Upper lobe of left lung (tissue), 6 donors: ENCODE measurements around the gene LAMP2. TPM values are rescaled to one million over a fixed set of nuclear protein-coding genes. Genes with fewer than 3 reads are reported as not detected.

Experiments
- ATAC-seq, 2 donors: fragments of 200-7000 bp; cut with Tn5 transposase; one replicate each; pipeline ENCODE4 v1.9.1; 2022; ENCODE audit warnings: mild to moderate bottlenecking in 2 of 2, moderate library complexity in 2 of 2; ENCODE audit not compliant: low FRiP score in 2 of 2
- DNase-seq, 2 donors: peaks; one replicate each; pipeline ENCODE4 v3.0.0-alpha.2; 2019 to 2020
- H3K27ac ChIP-seq, 4 donors: fragments of 200-600 bp; sonication (generic); one replicate each; pipeline ENCODE4 v1.5.1; 2016 to 2019
- H3K27me3 ChIP-seq, 4 donors: fragments of 200-600 bp; sonication (generic); one replicate each; pipeline ENCODE4 v1.5.1; 2017 to 2019
- H3K36me3 ChIP-seq, 4 donors: fragments of 200-600 bp; sonication (generic); one replicate each; pipeline ENCODE4 v1.5.1; 2016 to 2019
- H3K4me1 ChIP-seq, 4 donors: fragments of 200-600 bp; sonication (generic); one replicate each; pipeline ENCODE4 v1.5.1; 2018 to 2019
- H3K4me3 ChIP-seq, 4 donors: fragments of 200-600 bp; sonication (generic); one replicate each; pipeline ENCODE4 v1.5.1; 2017 to 2019; ENCODE audit warnings: mild to moderate bottlenecking in 2 of 4, moderate library complexity in 1 of 4
- H3K9me3 ChIP-seq, 4 donors: fragments of 200-600 bp; sonication (generic); one replicate each; pipeline ENCODE4 v1.5.1; 2018 to 2019
- CTCF ChIP-seq, 6 experiments: fragments of 450-650 bp in 4 of 6; fragments of 200-600 bp in 2 of 6; sonication (generic) in 2 of 6; IDR thresholded peaks; one replicate each; pipeline ENCODE4 v1.5.1; 2016 to 2019; ENCODE audit warnings: antibody characterized with exemption in 6 of 6
- EP300 ChIP-seq, 4 donors: sonication (generic); formaldehyde crosslinking; IDR thresholded peaks; one replicate each; pipeline ENCODE4 v1.5.1; 2017; ENCODE audit warnings: antibody characterized with exemption in 4 of 4, control low read depth in 2 of 4
- POLR2A ChIP-seq, 4 donors: fragments of 450-650 bp; IDR thresholded peaks; one replicate each; pipeline ENCODE4 v1.5.1; 2016 to 2017; ENCODE audit warnings: antibody characterized with exemption in 4 of 4, mild to moderate bottlenecking in 2 of 4
- POLR2AphosphoS5 ChIP-seq, 2 donors: sonication (generic); formaldehyde crosslinking; IDR thresholded peaks; one replicate each; pipeline ENCODE4 v1.5.1; 2017; ENCODE audit warnings: antibody characterized with exemption in 2 of 2
- WGBS, 2 donors: methylation state at CpG; one replicate each; pipeline ENCODE4 v1.1.5; 2017 to 2018; 5-methylcytosine and 5-hydroxymethylcytosine counted together
- total RNA-seq, 6 donors: library from RNA; depleted of rRNA in 4 of 6; stranded (reverse); fragments of >200 nt in 4 of 6; gene quantifications; one replicate each; pipeline versions ENCODE4 v1.1.0 to v1.2.1, GENCODE V29; 2016 to 2021
- donor health status: DM: no; HTN: no; CAD: no; lungs with moderate emphysema.
- donor health status: DM: no; HTN: yes; CAD: no; lungs with severe emphysema.

LAMP2 gene
- total RNA-seq, 6 donors from 2014 or later: 28.0 to 145 (median 125) TPM

- 59 to 72% methylated on average over 3 of the region's 3 CpGs for WGBS, 2 donors
- Histone ChIP-seq H3K9me3 (no peaks in the 10 kb centered on the region), H3K36me3 (peaks cover 0 to 30% (median 7%) of the 10 kb centered on the region in 4 donors), H3K4me3 (no peak overlapping the region), H3K27ac (no peak overlapping the region), H3K27me3 (no peaks in the 10 kb centered on the region), H3K4me1 (no peaks in the 10 kb centered on the region)
- ATAC-seq: no peak
- TF ChIP-seq POLR2AphosphoS5 (IDR thresholded peaks at IDR 0.05) (no peak), POLR2A (IDR thresholded peaks at IDR 0.05) (no peak), EP300 (IDR thresholded peaks at IDR 0.05) (no peak), CTCF (IDR thresholded peaks at IDR 0.05) (no peak)
- DNase-seq: no peak
Measured at GRCh38 chrX:120450163-120450562, 18.9 kb downstream of the LAMP2 start.

DNA sequence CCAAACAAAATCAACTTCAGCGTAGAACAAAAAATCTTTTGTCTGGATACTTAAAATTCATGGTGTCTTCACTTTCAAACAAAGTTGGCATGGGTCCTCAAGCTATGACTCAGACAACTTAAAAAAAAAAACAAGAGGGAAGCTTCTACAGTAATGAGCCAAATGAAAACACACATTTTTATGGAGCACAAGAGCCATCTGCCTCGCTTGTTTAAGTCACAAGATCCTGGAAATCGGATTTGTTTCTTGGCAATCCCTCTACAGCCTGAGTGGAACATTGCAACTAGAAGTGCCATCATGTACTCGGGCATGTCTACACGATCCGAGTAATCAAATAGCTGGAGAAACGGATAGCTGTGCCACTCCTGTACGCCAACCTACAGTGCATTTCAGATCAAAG, 22.6 kb downstream of the LAMP2 start:
- no peak overlapping the region for H3K4me3 ChIP-seq
- no peak for ATAC-seq
- no peak overlapping the region for H3K27ac ChIP-seq
- no peaks in the 10 kb centered on the region for H3K4me1 ChIP-seq
- no peaks in the 10 kb centered on the region for H3K9me3 ChIP-seq
- 60 to 61% methylated on average over 7 to 8 of the region's 8 CpGs for WGBS, 2 donors
- H3K27me3 ChIP-seq: no peaks in the 10 kb centered on the region
- TF ChIP-seq EP300 (IDR thresholded peaks at IDR 0.05): no peak
- TF ChIP-seq POLR2A (IDR thresholded peaks at IDR 0.05): no peak
- no peak for TF ChIP-seq CTCF (IDR thresholded peaks at IDR 0.05)
- peaks cover 0 to 28% (median 7%) of the 10 kb centered on the region in 4 donors for H3K36me3 ChIP-seq
- no peak for DNase-seq

- H3K9me3 ChIP-seq: no peaks in the 10 kb centered on the region
- H3K4me3 ChIP-seq: no peak overlapping the region
- no peaks in the 10 kb centered on the region for H3K4me1 ChIP-seq
- no peak for TF ChIP-seq EP300 (IDR thresholded peaks at IDR 0.05)
- TF ChIP-seq POLR2A (IDR thresholded peaks at IDR 0.05): no peak
- no peak for TF ChIP-seq POLR2AphosphoS5 (IDR thresholded peaks at IDR 0.05)
- no peak for TF ChIP-seq CTCF (IDR thresholded peaks at IDR 0.05)
- ATAC-seq (no peak), DNase-seq (no peak)
- no peaks in the 10 kb centered on the region for H3K27me3 ChIP-seq
- peaks cover 0 to 21% (median 0%) of the 10 kb centered on the region in 4 donors for H3K36me3 ChIP-seq
- H3K27ac ChIP-seq: no peak overlapping the region
- WGBS, 2 donors: 64 to 79% methylated on average over 3 of the region's 3 CpGs
Measured at GRCh38 chrX:120439921-120440320, 29.2 kb downstream of the LAMP2 start.

- Histone ChIP-seq H3K36me3 (no peaks in the 10 kb centered on the region), H3K9me3 (no peaks in the 10 kb centered on the region), H3K4me3 (no peak overlapping the region), H3K27me3 (no peaks in the 10 kb centered on the region), H3K4me1 (peaks cover 0 to 9% (median 0%) of the 10 kb centered on the region in 4 donors), H3K27ac (no peak overlapping the region)
- TF ChIP-seq CTCF (IDR thresholded peaks at IDR 0.05): no peak
- 74 to 75% methylated on average over 2 of the region's 2 CpGs for WGBS, 2 donors
- no peak for ATAC-seq
- no peak for DNase-seq
Measured at GRCh38 chrX:120429776-120430540, 39.1 kb downstream of the LAMP2 start.

DNA sequence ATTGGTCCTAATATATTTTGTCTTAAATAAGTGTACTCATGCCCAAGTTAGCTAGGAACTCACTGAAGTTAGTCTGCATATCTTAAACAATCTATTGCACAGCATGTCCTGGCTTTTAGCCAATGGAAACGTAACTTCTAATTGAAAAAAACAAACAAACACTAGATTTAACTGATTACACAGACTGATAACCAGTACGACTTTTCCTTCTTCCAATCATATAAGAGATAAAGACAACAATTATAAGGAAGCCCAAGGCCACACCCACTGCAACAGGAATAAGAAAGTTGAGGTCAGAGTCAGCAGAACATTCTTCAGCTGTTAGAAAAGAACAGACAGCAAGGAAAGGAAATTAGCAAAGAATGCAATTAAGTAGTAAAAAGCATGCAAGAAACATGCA, 40.8 kb downstream of the LAMP2 start:
- no peaks in the 10 kb centered on the region for H3K9me3 ChIP-seq
- WGBS, 2 donors: 7% methylated on average over 2 of the region's 2 CpGs

More for the DNA sequence above, 40.8 kb downstream of the LAMP2 start:
- H3K27ac ChIP-seq: no peak overlapping the region
- no peak for DNase-seq
- no peak for TF ChIP-seq POLR2A (IDR thresholded peaks at IDR 0.05)
- no peak for TF ChIP-seq POLR2AphosphoS5 (IDR thresholded peaks at IDR 0.05)
- TF ChIP-seq EP300 (IDR thresholded peaks at IDR 0.05): no peak
- TF ChIP-seq CTCF (IDR thresholded peaks at IDR 0.05): no peak
- no peaks in the 10 kb centered on the region for H3K27me3 ChIP-seq
- H3K36me3 ChIP-seq: no peaks in the 10 kb centered on the region
- peaks cover 0 to 9% (median 0%) of the 10 kb centered on the region in 4 donors for H3K4me1 ChIP-seq
- ATAC-seq: no peak
- no peak overlapping the region for H3K4me3 ChIP-seq
